Peyer's patch (tissue), 4 donors: ENCODE measurements around the gene TBCK. TPM values are rescaled to one million over a fixed set of nuclear protein-coding genes. Genes with fewer than 3 reads are reported as not detected.

ENCODE experiments used
- DNase-seq, 3 donors: peaks; one replicate each; pipeline ENCODE4 v3.0.0-alpha.2; 2017 to 2019
- H3K27ac ChIP-seq, 4 donors: fragments of 200-600 bp; sonication (generic); one replicate each; pipeline ENCODE4 v1.5.1; 2016 to 2019
- H3K27me3 ChIP-seq, 2 donors: fragments of 200-600 bp; sonication (generic); one replicate each; pipeline ENCODE4 v1.5.1; 2019
- H3K36me3 ChIP-seq, 3 donors: fragments of 200-600 bp; sonication (generic); one replicate each; pipeline ENCODE4 v1.5.1; 2016 to 2019
- H3K4me1 ChIP-seq, 4 donors: fragments of 200-600 bp; sonication (generic); one replicate each; pipeline ENCODE4 v1.5.1; 2016 to 2019
- H3K4me3 ChIP-seq, 4 donors: fragments of 200-600 bp; sonication (generic); 1 replicate in 3 of 4; 2 replicates in 1 of 4; pipeline ENCODE4 v1.5.1; 2016 to 2019; ENCODE audit warnings: mild to moderate bottlenecking in 1 of 4
- H3K9me3 ChIP-seq, 4 donors: fragments of 200-600 bp; sonication (generic); one replicate each; pipeline ENCODE4 v1.5.1; 2016 to 2019; ENCODE audit warnings: mild to moderate bottlenecking in 1 of 4
- POLR2A ChIP-seq, 2 donors: fragments of 450-650 bp; IDR thresholded peaks; one replicate each; pipeline ENCODE4 v1.5.1; 2017; ENCODE audit warnings: antibody characterized with exemption in 2 of 2, mild to moderate bottlenecking in 2 of 2, moderate library complexity in 2 of 2
- total RNA-seq, 4 donors: library from RNA; depleted of rRNA; stranded (reverse); fragments of >200 nt; gene quantifications; one replicate each; pipeline ENCODE4 v1.1.0, GENCODE V29; 2016
- TF ChIP-seq, protein P1 (sequence below), 6 experiments: fragments of 450-650 bp in 4 of 6; fragments of 200-600 bp in 2 of 6; sonication (generic) in 1 of 6; IDR thresholded peaks; one replicate each; pipeline ENCODE4 v1.5.1; 2017 to 2019; ENCODE audit warnings: antibody characterized with exemption in 6 of 6, mild to moderate bottlenecking in 3 of 6, moderate library complexity in 1 of 6

Gene TBCK
- total RNA-seq, 4 donors from 2014 or later = 39.9 to 96.6 (median 53.1) TPM

DNA sequence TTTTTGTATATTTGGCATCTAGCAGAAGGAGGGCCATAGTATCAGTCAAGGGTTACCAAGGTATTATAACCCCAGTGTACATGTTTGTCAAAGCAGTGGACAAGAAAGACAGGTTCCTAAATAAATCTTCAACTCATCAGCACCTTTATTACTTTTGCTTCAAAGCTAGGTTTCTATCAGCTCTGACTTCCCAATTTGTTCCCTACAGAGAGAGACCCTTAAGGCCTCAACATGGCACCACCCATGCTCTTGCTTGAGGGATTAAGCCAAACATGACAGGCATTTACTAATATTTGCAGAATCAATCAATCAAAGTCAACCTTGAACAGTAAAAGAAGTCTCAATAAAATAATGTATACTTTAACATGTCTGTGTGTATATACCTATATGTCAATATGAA, 9.4 kb downstream of the TBCK start:
- Histone ChIP-seq H3K27me3 (no peaks in the 10 kb centered on the region), H3K36me3 (no peaks in the 10 kb centered on the region), H3K4me1 (no peaks in the 10 kb centered on the region), H3K27ac (no peak overlapping the region), H3K4me3 (no peak overlapping the region), H3K9me3 (no peaks in the 10 kb centered on the region)
- no peak for TF ChIP-seq POLR2A (IDR thresholded peaks at IDR 0.05)
- TF ChIP-seq, protein P1, sequence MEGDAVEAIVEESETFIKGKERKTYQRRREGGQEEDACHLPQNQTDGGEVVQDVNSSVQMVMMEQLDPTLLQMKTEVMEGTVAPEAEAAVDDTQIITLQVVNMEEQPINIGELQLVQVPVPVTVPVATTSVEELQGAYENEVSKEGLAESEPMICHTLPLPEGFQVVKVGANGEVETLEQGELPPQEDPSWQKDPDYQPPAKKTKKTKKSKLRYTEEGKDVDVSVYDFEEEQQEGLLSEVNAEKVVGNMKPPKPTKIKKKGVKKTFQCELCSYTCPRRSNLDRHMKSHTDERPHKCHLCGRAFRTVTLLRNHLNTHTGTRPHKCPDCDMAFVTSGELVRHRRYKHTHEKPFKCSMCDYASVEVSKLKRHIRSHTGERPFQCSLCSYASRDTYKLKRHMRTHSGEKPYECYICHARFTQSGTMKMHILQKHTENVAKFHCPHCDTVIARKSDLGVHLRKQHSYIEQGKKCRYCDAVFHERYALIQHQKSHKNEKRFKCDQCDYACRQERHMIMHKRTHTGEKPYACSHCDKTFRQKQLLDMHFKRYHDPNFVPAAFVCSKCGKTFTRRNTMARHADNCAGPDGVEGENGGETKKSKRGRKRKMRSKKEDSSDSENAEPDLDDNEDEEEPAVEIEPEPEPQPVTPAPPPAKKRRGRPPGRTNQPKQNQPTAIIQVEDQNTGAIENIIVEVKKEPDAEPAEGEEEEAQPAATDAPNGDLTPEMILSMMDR (IDR thresholded peaks at IDR 0.05) = no peak
- DNase-seq = no peak

DNA sequence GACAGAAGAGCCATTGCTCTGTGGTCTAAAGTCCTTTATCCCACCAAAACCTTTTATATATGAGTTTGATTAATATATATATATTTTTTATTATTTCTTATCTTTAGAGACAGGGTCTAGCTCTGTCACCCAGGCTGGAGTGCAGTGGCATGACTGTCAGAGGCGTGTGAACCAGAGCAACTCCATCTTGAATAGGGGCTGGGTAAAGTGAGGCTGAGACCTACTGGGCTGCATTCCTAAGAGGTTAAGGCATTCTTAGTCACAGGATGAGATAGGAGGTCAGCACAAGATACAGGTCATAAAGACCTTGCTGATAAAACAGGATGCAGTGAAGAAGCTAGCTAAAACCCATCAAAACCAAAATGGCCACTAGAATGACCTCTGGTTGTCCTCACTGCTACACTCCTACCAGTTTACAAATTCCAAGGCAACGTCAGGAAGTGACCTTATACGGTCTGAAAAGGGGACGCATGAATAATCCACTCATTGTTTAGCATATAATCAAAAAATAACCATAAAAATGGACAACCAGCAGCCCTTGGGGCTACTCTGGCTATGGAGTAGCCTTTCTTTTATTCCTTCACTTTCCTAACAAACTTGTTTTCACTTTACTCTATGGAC, 10.5 kb downstream of the TBCK start:
- H3K27ac ChIP-seq = no peak overlapping the region
- TF ChIP-seq, protein P1 (IDR thresholded peaks at IDR 0.05) = no peak
- TF ChIP-seq POLR2A (IDR thresholded peaks at IDR 0.05) = no peak
- H3K9me3 ChIP-seq = no peaks in the 10 kb centered on the region
- H3K4me1 ChIP-seq = no peaks in the 10 kb centered on the region
- no peaks in the 10 kb centered on the region for H3K27me3 ChIP-seq
- DNase-seq = no peak
- H3K4me3 ChIP-seq = no peak overlapping the region
- no peaks in the 10 kb centered on the region for H3K36me3 ChIP-seq

DNA sequence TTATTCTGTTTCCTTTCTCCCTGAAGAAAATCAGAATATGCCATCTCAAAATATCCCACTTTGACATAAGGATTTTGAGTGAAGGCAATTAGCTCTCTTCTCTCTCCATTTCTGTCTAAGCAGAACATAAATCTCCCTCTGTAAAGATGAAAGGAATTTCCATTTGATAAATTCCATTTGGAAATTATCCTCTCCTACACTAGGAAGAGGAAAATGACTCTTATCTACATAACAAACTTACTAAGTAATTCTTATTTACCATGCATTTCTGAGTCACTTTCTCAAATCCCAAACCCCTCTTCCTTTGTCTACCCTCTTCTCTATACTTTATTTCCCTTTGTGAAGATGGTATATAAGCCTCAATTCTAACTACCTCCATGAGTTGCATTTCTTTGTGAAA, 11.4 kb downstream of the TBCK start:
- Histone ChIP-seq H3K4me1 (no peaks in the 10 kb centered on the region), H3K27me3 (no peaks in the 10 kb centered on the region), H3K9me3 (no peaks in the 10 kb centered on the region), H3K4me3 (no peak overlapping the region), H3K27ac (no peak overlapping the region), H3K36me3 (peaks cover 0 to 5% (median 0%) of the 10 kb centered on the region in 3 donors)
- TF ChIP-seq, protein P1 (IDR thresholded peaks at IDR 0.05) = no peak
- no peak for TF ChIP-seq POLR2A (IDR thresholded peaks at IDR 0.05)
- no peak for DNase-seq

DNA sequence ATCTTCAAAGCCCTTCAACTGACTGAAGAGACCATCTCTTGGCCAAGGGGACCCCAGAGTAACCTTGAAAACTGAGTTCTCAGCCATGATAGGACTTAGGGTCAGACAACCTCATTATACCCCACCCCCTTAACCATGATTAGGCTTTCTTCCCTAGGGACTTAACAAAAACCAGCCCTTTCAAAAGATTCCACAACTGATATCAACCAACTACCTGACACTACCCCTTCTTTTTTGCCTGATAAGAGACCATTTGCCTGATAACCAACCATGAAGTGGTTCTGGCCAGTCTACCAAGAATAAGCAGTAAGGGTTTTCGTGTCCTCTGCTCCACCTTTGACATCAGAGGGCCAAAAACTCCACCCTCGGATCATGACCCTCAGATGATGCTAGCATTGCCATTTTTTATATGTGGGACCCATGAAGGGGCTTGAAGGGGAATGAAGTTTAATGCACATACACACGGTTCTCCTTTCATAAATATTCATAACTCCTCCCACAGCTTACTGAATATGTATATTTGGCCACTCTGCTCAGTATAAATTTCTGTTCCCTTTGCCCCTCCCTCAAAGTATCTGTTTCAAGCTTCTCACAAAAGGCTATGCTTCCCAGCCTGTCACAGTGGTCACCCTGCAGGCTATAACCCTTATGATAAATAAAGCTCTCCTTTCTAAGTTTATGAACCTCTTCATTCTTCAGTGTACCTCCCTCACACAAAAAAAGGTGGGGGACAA, 12.3 kb downstream of the TBCK start:
- no peak for DNase-seq
- H3K9me3 ChIP-seq = no peaks in the 10 kb centered on the region
- H3K36me3 ChIP-seq = peaks cover 0 to 7% (median 0%) of the 10 kb centered on the region in 3 donors
- H3K27me3 ChIP-seq = no peaks in the 10 kb centered on the region
- no peaks in the 10 kb centered on the region for H3K4me1 ChIP-seq
- TF ChIP-seq POLR2A (IDR thresholded peaks at IDR 0.05) = no peak
- TF ChIP-seq, protein P1 (IDR thresholded peaks at IDR 0.05) = no peak
- no peak overlapping the region for H3K4me3 ChIP-seq
- no peak overlapping the region for H3K27ac ChIP-seq

DNA sequence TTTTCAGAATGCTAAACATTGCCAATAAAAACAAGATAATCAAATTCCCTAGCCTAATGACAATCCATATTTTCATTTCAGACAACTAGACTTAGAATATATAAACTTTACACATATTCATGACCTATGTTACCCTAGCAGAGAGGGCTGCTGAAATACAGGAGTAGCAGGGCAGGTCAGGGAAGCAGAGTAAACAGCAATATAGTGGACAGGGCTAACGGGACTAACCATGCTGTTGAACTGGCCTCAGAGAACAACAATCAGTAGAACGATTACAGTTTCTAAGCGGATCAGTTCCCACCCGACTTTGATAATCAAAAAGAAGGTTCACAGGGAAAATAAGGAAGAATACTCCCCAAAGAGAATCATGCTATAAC, 14.0 kb downstream of the TBCK start:
- DNase-seq = no peak
- Histone ChIP-seq H3K27ac (no peak overlapping the region), H3K4me3 (no peak overlapping the region), H3K9me3 (no peaks in the 10 kb centered on the region), H3K4me1 (no peaks in the 10 kb centered on the region), H3K36me3 (peaks cover 0 to 12% (median 0%) of the 10 kb centered on the region in 3 donors), H3K27me3 (no peaks in the 10 kb centered on the region)
- no peak for TF ChIP-seq POLR2A (IDR thresholded peaks at IDR 0.05)
- TF ChIP-seq, protein P1 (IDR thresholded peaks at IDR 0.05) = no peak
